Measurements from ENCODE around the gene AAK1. TPM values are rescaled to one million over a fixed set of nuclear protein-coding genes. Genes with fewer than 3 reads are reported as not detected.

Gene AAK1
- total RNA-seq, 1 experiment from 2014 or later: 35.6 TPM

GRCh38 chr2:69588403-69588802, 55.1 kb downstream of the AAK1 start:
- Mint-ChIP-seq H3K4me3 (no peak overlapping the region), H3K9me3 (no peaks in the 10 kb centered on the region), H3K27me3 (ENCODE audit: low read depth) (no peaks in the 10 kb centered on the region), H3K4me1 (peaks cover 12% of the 10 kb centered on the region), H3K36me3 (no peaks in the 10 kb centered on the region), H3K27ac (no peak overlapping the region)
- TF ChIP-seq GTF2I (CRISPR knock-in tag; conservative IDR thresholded peaks at IDR 0.05) (no peak), IRF1 (CRISPR knock-in tag; IDR thresholded peaks at IDR 0.05) (no peak), ZNF671 (CRISPR knock-in tag; IDR thresholded peaks at IDR 0.05) (no peak), ESRRA (CRISPR knock-in tag; IDR thresholded peaks at IDR 0.05; ENCODE audit: borderline replicate concordance) (no peak), CBFB (CRISPR knock-in tag; IDR thresholded peaks at IDR 0.05; ENCODE audit: low read depth) (no peak), MYBL2 (CRISPR knock-in tag; IDR thresholded peaks at IDR 0.05) (no peak), ZNF317 (CRISPR knock-in tag; IDR thresholded peaks at IDR 0.05; ENCODE audit: borderline replicate concordance, low read depth) (no peak)
- TF ChIP-seq, protein P1, sequence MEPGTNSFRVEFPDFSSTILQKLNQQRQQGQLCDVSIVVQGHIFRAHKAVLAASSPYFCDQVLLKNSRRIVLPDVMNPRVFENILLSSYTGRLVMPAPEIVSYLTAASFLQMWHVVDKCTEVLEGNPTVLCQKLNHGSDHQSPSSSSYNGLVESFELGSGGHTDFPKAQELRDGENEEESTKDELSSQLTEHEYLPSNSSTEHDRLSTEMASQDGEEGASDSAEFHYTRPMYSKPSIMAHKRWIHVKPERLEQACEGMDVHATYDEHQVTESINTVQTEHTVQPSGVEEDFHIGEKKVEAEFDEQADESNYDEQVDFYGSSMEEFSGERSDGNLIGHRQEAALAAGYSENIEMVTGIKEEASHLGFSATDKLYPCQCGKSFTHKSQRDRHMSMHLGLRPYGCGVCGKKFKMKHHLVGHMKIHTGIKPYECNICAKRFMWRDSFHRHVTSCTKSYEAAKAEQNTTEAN (CRISPR knock-in tag; IDR thresholded peaks at IDR 0.05): no peak
- ChIA-PET CTCF (interaction anchor here (1.2 kb wide), 1 partner anchor 23 kb away, joined by 3 read pairs; no protein-coding TSS in a partner anchor), POLR2A (no interaction called here)
- DNase-seq (ENCODE audit: low spot score) (no peak), ATAC-seq (no peak)

GRCh38 chr2:69585855-69586555, 57.5 kb downstream of the AAK1 start:
- Mint-ChIP-seq H3K36me3 (no peaks in the 10 kb centered on the region), H3K27ac (peak overlapping the region; percentile 36), H3K9me3 (no peaks in the 10 kb centered on the region), H3K4me3 (no peak overlapping the region), H3K4me1 (peaks cover 29% of the 10 kb centered on the region), H3K27me3 (ENCODE audit: low read depth) (no peaks in the 10 kb centered on the region)
- no peak for TF ChIP-seq GRHL2 (CRISPR knock-in tag; IDR thresholded peaks at IDR 0.05; ENCODE audit: insufficient replicate concordance, severe bottlenecking)
- TF ChIP-seq IRF2 (CRISPR knock-in tag; IDR thresholded peaks at IDR 0.05; ENCODE audit: borderline replicate concordance, low read depth): no peak
- TF ChIP-seq TEAD1 (CRISPR knock-in tag; IDR thresholded peaks at IDR 0.05): no peak
- TF ChIP-seq CREM (CRISPR knock-in tag; IDR thresholded peaks at IDR 0.05): no peak
- no peak for TF ChIP-seq FOXP4 (CRISPR knock-in tag; IDR thresholded peaks at IDR 0.05)
- TF ChIP-seq AFF4 (CRISPR knock-in tag; IDR thresholded peaks at IDR 0.05; ENCODE audit: borderline replicate concordance): no peak
- TF ChIP-seq, protein P2, sequence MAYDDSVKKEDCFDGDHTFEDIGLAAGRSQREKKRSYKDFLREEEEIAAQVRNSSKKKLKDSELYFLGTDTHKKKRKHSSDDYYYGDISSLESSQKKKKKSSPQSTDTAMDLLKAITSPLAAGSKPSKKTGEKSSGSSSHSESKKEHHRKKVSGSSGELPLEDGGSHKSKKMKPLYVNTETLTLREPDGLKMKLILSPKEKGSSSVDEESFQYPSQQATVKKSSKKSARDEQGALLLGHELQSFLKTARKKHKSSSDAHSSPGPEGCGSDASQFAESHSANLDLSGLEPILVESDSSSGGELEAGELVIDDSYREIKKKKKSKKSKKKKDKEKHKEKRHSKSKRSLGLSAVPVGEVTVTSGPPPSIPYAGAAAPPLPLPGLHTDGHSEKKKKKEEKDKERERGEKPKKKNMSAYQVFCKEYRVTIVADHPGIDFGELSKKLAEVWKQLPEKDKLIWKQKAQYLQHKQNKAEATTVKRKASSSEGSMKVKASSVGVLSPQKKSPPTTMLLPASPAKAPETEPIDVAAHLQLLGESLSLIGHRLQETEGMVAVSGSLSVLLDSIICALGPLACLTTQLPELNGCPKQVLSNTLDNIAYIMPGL (CRISPR knock-in tag; IDR thresholded peaks at IDR 0.05): no peak
- ChIA-PET POLR2A (interaction anchor here (0.7 to 0.8 kb wide), 2 partner anchors 13 to 208 kb away, joined by 3 to 4 read pairs; no protein-coding TSS in a partner anchor), CTCF (interaction anchor here (1.4 to 4.5 kb wide), 2 partner anchors 21 to 139 kb away, joined by 4 to 25 read pairs; no protein-coding TSS in a partner anchor)
- DNase-seq (ENCODE audit: low spot score): no peak
- ATAC-seq: peak; percentile 57
